Fibroblast of villous mesenchyme (primary cell): ENCODE data around the gene CAPN10. TPM values are rescaled to one million over a fixed set of nuclear protein-coding genes. Genes with fewer than 3 reads are reported as not detected.
"Not testable (repeated sequence)": the region's sequence is repeated elsewhere in the genome, so short reads cannot be mapped to it uniquely, and the experiment has no call there.

Experiments used
- DNase-seq: peaks from one replicate; pipeline ENCODE4 v3.0.0-alpha.2; 2010; ENCODE audit warnings: low read depth
- H3K4me3 ChIP-seq: 2 replicates; pipeline ENCODE4 v1.5.1; 2011; ENCODE audit warnings: low read depth, mild to moderate bottlenecking, low read length
- total RNA-seq: library from RNA; depleted of rRNA; stranded (reverse); fragments of >200 nt; gene quantifications from 2 replicates; pipeline ENCODE4 v1.2.3, GENCODE V29; 2012
- TF ChIP-seq, protein P1 (sequence below): IDR thresholded peaks from 2 replicates; pipeline ENCODE4 v1.5.1; 2012; ENCODE audit warnings: low read depth, mild to moderate bottlenecking, low read length; ENCODE audit not compliant: insufficient read depth

Gene CAPN10
- total RNA-seq, 1 donor: 20.3 TPM

- TF ChIP-seq, protein P1, sequence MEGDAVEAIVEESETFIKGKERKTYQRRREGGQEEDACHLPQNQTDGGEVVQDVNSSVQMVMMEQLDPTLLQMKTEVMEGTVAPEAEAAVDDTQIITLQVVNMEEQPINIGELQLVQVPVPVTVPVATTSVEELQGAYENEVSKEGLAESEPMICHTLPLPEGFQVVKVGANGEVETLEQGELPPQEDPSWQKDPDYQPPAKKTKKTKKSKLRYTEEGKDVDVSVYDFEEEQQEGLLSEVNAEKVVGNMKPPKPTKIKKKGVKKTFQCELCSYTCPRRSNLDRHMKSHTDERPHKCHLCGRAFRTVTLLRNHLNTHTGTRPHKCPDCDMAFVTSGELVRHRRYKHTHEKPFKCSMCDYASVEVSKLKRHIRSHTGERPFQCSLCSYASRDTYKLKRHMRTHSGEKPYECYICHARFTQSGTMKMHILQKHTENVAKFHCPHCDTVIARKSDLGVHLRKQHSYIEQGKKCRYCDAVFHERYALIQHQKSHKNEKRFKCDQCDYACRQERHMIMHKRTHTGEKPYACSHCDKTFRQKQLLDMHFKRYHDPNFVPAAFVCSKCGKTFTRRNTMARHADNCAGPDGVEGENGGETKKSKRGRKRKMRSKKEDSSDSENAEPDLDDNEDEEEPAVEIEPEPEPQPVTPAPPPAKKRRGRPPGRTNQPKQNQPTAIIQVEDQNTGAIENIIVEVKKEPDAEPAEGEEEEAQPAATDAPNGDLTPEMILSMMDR: no peak
- no peak for DNase-seq
- no peak overlapping the region for H3K4me3 ChIP-seq
Observed at GRCh38 chr2:240615396-240615795, 28.9 kb downstream of the CAPN10 start.

DNA sequence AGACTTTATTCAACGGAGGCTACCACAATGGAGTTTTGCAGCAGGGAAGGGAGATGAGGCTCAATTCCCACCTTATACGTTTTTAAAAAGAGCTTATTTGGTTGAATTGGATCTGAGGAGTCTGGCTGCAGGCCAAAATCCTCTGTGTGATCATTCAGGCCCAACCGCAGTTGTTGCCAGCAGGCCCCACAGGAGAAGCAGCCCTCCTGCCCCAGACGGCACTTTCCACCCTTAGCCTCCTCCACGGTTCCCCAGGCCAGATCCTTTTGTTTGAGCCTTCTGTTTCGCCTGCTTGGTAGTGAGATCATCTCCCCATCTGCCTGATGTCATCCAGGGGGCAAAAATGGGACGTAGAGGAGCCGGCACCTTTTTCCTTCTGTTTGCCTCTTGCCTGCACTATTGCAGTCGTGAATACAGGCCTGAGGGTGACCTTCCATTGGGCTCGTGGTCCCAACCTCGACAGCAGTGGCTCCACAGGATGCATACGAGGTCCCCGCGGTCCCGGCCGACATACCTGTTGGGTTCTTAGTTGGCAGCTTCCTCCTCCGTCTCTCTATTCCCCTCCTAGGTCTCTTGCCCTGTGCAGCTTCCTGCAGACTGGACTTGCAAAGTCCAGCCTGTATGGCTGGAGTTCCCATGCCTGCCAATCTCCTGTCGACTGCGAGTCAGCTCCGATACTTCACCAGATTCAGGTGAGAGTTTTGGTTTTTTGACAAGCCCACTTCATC is 29.4 kb downstream of the CAPN10 start:
- H3K4me3 ChIP-seq: no peak overlapping the region
- TF ChIP-seq, protein P1: no peak
- DNase-seq: no peak

DNA sequence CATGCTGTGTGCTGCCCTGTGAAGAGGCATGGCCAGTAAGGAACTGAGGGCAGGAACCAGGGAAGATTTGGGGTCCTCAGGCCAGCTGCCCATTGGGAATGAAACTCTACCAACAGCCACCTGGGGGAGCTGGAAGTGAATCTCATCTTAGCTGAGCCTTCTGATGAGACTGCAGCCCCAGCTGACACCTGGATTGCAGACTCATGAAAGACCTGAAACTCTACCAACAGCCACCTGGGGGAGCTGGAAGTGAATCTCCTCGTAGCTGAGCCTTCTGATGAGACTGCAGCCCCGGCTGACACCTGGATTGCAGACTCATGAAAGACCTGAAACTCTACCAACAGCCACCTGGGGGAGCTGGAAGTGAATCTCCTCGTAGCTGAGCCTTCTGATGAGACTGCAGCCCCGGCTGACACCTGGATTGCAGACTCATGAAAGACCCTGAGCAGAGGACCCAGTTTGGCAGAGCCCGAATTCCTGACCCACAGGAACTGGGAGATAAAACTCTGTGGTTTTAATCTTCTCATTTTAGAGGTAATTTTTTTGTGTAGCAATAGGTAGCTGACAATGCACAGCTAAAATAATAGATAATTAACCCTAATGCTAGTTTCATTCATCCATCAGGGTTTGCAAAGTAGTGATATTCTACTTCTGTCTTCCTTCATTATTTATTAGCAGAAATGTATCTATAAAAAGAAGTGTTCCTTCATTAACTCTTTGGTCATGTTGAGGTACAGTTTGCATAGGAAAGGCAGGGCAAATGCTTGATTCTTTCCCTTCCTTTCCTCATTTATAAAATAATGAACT is 30.5 kb downstream of the CAPN10 start:
- not testable (repeated sequence) for H3K4me3 ChIP-seq, DNase-seq

DNA sequence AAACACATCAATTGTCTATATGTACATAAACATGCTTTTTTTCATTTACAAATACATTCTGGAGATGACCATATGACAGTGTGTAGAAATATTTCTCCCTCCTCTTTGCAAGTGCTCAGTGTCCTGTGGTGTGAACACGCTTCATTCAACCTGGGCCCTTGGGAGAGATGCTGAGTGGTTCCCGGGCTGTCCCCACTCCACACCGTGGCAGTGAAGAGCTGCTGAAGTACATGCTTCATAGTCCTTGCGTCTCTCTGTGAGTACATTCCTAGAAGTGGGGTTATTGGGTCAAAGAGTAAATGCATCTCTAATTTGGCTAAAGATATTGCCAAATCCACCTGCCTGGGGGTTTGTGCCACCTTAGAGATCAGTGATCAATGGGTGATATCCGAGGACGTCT is 32.2 kb downstream of the CAPN10 start:
- DNase-seq: no peak
- TF ChIP-seq, protein P1: no peak
- H3K4me3 ChIP-seq: no peak overlapping the region

GRCh38 chr2:240619506-240620148 is 33.1 kb downstream of the CAPN10 start:
- no peak for DNase-seq
- H3K4me3 ChIP-seq: no peak overlapping the region
- TF ChIP-seq, protein P1: no peak

- TF ChIP-seq, protein P1: no peak
Observed at GRCh38 chr2:240620149-240620731, 33.7 kb downstream of the CAPN10 start.

GRCh38 chr2:240620859-240621258 is 34.3 kb downstream of the CAPN10 start:
- no peak for DNase-seq
- H3K4me3 ChIP-seq: no peak overlapping the region
- TF ChIP-seq, protein P1: no peak

More at GRCh38 chr2:240620149-240620731, 33.7 kb downstream of the CAPN10 start:
- DNase-seq: no peak
- H3K4me3 ChIP-seq: no peak overlapping the region
